Frontal cortex (tissue), 4 donors: ENCODE measurements around the gene TNFSF15. TPM values are rescaled to one million over a fixed set of nuclear protein-coding genes. Genes with fewer than 3 reads are reported as not detected.

ENCODE experiments used
- DNase-seq, 2 donors: peaks; one replicate each; pipeline ENCODE4 v3.0.0; 2012; ENCODE audit warnings: low spot score in 2 of 2
- FAIRE-seq: peaks from 2 replicates; lab custom pipeline; 2012; peaks lifted over from hg19 to GRCh38; lab: Jason Lieb, UNC
- total RNA-seq: library from RNA; depleted of rRNA; stranded (reverse); fragments of >200 nt; gene quantifications from one replicate; pipeline ENCODE4 v1.2.3, GENCODE V29; 2014
- donor health status: control.
- donor health status: control.
- donor health status: control.

The TNFSF15 gene
- total RNA-seq, 1 donor from 2014 or later: under 0.01 TPM

GRCh38 chr9:114826431-114826830, 20.6 kb upstream of the TNFSF15 start:
- DNase-seq (no peak), FAIRE-seq (no peak)

DNA sequence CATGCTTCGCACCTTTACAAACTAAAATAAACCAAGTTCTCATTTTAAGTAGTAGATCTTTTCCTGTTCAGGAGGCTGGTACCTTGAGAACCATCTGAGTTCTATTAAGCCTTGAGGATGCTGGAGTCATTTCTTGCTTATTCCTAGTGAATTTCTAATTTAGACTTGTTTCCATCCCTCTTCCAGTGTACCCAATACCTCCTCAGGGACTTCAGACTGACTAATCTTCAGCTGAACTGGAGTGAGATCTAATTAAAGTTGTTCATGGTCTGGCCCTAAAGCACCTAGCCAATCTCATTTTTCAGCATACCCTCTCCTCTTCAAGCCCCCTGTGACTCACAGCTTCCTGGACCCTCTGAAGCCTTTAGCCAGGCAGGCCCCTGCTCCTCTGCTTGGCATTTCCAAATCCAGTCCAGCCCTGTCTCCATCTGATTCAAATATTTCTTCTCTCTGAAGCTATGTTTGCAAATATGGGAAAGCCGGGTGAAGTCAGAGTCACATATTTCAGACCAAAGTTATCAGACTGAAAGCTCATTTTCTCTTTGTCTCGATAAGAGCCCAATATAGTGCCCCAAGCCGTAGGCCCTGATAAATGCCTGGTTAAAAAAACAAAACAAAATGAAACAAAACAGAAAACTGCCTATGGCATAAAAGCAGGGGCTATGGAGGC, 19.4 kb upstream of the TNFSF15 start:
- DNase-seq: no peak
- FAIRE-seq: no peak

DNA sequence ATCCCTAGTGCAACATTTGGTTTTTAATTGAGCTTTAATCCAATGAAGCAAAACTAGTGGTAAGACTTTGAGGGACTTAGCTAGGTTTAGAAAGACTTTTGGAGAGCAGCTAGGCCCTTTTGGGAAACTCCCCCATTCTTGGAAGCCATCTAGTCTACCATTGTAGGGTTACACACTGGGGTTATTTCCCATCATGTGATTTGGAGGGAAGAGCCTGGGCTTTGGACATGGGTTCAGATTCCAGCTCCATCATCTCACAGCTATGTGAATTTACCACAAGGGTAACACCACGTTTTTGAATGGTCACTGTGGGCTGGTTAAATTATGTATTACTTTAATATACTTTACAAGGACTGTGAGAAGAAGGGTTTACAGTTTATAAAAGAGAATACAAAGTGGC, 18.3 kb upstream of the TNFSF15 start:
- DNase-seq (no peak), FAIRE-seq (no peak)

DNA sequence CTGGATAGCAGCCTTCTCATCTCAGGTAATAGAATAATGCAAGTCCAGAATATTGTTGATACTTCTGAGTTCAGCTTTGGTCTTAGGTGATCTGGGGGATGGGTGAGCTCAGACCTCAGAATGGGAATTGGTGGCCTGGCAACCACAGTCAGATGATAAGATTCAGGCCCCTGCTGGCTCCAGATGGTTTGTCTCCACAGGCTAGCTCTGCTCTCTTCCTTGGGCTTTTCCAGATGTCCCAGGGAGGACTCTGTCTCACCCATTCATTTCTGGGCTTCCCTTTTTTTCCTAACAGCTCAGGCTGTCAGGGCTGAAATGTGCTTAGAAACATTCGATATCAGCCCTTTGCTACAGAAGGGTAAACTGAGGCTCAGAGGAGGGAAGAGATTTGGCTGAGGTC, 17.6 kb upstream of the TNFSF15 start:
- DNase-seq (no peak), FAIRE-seq (no peak)

DNA sequence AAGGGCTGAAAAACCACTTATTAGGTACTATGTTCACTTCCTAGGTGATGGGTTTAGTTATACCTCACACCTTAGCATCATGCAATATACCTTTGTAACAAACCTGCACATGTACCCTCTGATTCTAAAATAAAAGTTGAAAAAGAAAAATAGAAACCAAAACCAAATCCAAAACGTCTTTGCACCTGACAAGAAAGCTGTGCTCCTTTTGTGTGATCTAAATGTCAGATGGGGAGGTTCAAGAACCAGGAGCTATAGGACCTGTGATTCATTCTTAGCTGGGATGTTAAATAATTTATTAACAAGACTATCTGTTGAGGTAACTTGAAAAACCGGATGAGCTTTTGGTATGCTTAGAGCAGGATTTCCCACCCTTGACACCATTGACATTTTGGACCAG, 16.9 kb upstream of the TNFSF15 start:
- no peak for FAIRE-seq

GRCh38 chr9:114820776-114821501, 15.1 kb upstream of the TNFSF15 start:
- DNase-seq (no peak), FAIRE-seq (no peak)

More for the DNA sequence above, 16.9 kb upstream of the TNFSF15 start:
- DNase-seq: no peak

GRCh38 chr9:114818178-114818577, 12.3 kb upstream of the TNFSF15 start:
- no peak for DNase-seq
- no peak for FAIRE-seq

GRCh38 chr9:114813717-114814418, 8.0 kb upstream of the TNFSF15 start:
- DNase-seq: no peak
- no peak for FAIRE-seq

DNA sequence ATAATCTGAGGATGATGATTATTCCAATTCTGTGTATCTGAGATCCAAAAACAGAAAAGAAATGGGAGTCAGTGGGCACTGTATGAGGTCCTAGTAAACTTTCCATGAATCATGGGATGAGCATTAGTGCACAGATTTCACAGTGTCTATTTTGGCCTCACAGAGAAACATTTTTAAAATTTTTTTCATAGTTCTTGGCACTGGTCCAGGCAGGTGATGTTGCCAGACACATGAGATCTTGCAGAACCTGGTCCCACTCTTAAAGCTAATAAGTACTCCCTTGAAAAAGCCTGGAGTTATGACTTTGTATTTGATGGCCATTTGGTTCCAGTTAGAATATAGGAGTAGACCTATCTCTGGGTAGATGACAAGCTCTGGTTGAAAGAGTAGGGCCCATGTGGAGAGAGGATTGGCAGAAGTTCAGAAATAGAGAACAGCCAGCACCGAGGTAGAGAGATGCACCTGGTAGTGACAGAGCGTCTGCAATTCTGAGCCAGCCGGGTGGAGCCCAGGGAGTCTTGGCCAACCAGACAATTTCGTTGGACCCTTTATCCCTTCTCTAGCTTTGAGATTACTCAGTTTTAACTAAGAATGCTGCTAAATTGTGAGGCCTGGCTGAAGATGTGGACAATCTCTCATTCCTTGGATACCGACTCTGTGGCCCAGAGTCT, 6.3 kb upstream of the TNFSF15 start:
- no peak for DNase-seq
- no peak for FAIRE-seq

- FAIRE-seq (no peak), DNase-seq (no peak)
Observed at GRCh38 chr9:114811301-114811700, 5.5 kb upstream of the TNFSF15 start.

GRCh38 chr9:114810614-114811013, 4.8 kb upstream of the TNFSF15 start:
- FAIRE-seq (no peak), DNase-seq (no peak)

- DNase-seq (no peak), FAIRE-seq (no peak)
Observed at GRCh38 chr9:114806526-114806900, 674 bp upstream of the TNFSF15 start.

DNA sequence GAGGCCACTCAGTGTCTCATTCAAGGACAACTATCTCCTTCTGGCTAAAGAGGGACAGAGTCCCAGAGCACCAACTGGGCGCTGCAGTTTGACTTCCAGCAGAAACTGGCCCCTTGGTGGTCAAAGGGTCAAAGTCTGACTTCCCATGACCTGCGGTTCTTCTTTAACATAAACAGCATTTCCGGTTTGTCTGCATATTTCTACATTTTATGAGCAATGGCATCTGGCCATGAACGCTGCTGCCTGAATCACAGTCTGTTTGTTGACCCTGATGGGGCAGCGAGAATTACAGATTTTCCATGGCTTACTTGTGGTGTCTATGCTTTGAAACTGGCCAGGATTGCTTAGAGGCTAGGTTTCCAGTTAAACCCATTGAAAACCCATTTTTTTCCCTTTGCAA, 1.3 kb downstream of the TNFSF15 start:
- FAIRE-seq (no peak), DNase-seq (no peak)

- FAIRE-seq (no peak), DNase-seq (no peak)
Observed at GRCh38 chr9:114803479-114804265, 2.2 kb downstream of the TNFSF15 start.

GRCh38 chr9:114799925-114800324, 5.9 kb downstream of the TNFSF15 start:
- DNase-seq (no peak), FAIRE-seq (no peak)

GRCh38 chr9:114799441-114799840, 6.4 kb downstream of the TNFSF15 start:
- FAIRE-seq: no peak
- DNase-seq: no peak

DNA sequence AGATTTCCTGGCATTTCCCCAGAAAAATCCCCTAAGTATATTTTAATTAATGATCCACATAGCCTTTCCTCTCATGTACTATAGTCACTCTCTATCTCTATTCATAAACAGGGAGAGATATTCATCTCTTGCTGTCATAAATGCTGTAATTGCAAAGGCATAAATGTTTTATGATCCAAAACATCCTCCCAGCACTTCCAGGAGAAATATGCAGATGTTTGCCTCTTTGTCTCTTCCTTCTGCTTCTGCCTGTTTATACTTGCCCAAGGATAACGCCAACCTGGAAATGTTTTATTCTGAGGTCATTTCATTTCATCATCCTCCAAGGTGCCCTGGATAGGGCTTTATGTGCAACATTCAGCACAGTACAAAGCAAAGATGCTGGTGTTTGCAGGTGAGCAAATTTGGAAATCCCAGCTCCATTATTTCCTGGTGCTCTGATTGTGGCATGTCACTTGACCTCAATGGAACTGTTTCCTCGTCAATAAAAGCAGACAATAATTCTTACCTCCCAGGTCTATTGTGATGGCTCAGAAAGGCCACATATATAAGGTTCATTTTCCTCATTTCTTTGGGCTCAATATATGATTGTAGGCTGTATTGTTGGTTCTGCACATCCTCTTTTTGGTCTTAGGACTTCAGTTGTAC, 6.9 kb downstream of the TNFSF15 start:
- DNase-seq: no peak
- FAIRE-seq: no peak

- no peak for DNase-seq
- FAIRE-seq: no peak
Observed at GRCh38 chr9:114798101-114798500, 7.7 kb downstream of the TNFSF15 start.

- FAIRE-seq: no peak
Observed at GRCh38 chr9:114792396-114792795, 13.4 kb downstream of the TNFSF15 start.

More at GRCh38 chr9:114792396-114792795, 13.4 kb downstream of the TNFSF15 start:
- no peak for DNase-seq
